ENCODE results near the gene SRRD. TPM values are rescaled to one million over a fixed set of nuclear protein-coding genes. Genes with fewer than 3 reads are reported as not detected.

The SRRD gene
- total RNA-seq, 4 donors from 2014 or later, result 11.4 to 27.3 (median 13.6) TPM

DNA sequence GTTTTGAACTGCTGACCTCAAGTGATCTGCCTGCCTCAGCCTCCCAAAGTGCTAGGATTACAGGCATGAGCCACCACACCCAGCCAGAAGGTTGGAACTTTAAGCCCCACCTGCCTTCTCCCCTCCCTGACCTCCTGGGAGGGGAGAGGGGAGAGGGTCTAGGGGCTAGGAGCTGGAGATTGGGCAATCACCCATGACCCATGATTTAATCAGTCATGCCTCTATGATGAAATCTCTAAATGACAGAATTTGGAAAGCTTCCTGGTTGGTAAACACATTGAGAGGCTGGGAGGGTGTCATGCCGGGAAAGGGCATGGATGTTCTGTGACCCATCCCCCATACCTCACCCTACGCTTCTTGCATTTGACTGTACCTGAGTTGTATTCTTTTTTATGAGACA is 45.7 kb downstream of the SRRD start:
- no peak for TF ChIP-seq POLR2A (IDR thresholded peaks at IDR 0.05)
- TF ChIP-seq, protein P1, sequence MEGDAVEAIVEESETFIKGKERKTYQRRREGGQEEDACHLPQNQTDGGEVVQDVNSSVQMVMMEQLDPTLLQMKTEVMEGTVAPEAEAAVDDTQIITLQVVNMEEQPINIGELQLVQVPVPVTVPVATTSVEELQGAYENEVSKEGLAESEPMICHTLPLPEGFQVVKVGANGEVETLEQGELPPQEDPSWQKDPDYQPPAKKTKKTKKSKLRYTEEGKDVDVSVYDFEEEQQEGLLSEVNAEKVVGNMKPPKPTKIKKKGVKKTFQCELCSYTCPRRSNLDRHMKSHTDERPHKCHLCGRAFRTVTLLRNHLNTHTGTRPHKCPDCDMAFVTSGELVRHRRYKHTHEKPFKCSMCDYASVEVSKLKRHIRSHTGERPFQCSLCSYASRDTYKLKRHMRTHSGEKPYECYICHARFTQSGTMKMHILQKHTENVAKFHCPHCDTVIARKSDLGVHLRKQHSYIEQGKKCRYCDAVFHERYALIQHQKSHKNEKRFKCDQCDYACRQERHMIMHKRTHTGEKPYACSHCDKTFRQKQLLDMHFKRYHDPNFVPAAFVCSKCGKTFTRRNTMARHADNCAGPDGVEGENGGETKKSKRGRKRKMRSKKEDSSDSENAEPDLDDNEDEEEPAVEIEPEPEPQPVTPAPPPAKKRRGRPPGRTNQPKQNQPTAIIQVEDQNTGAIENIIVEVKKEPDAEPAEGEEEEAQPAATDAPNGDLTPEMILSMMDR (IDR thresholded peaks at IDR 0.05), result no peak
- H3K27me3 ChIP-seq, result no peaks in the 10 kb centered on the region
- H3K9me3 ChIP-seq, result no peaks in the 10 kb centered on the region
- H3K27ac ChIP-seq, result peak overlapping the region in 2 of 4 donors; percentile 29 to 34
- intact Hi-C loops (cut with DNase I), result no loop called here
- peaks cover 0 to 29% (median 13%) of the 10 kb centered on the region in 3 donors for H3K4me1 ChIP-seq
- WGBS, 2 donors, result 19 to 25% methylated on average over 2 of the region's 2 CpGs
- H3K4me3 ChIP-seq, result no peak overlapping the region
- DNase-seq, result no peak
- H3K36me3 ChIP-seq, result peaks cover 8 to 77% (median 9%) of the 10 kb centered on the region in 3 donors

DNA sequence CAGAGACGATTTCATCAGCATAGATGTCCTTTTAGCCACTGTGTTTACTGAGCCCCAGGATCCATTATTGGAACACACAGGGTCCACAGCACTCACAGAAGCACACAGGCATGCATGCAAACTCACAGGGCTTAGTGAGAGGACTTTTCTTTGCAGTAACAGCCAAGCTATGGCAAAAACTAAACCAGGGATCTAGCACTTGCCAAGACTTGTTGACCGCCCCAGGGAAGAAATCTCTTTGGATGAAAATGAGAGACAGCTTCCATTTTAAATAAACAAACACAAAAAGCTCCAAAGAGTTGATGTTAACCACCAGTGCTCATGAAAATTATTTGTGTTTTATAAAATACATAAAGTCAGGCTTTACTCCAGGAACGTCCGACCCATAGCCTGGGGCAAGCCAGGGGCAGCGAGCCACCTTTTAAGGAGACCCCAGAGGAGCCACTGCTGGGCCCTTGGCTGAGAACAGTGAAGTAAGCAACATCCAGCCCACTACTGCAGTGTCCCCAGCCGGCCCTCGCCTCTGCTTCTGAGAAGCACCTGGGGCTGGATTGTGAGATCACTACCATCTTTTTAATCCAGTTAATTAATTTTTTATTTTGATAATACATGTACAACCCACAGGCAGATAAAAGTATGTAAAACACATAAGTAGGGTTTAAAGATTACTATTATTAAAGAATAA is 50.6 kb downstream of the SRRD start:
- intact Hi-C loops (cut with DNase I), result no loop called here
- H3K4me3 ChIP-seq, result no peak overlapping the region
- H3K4me1 ChIP-seq, result peaks cover 0 to 50% (median 26%) of the 10 kb centered on the region in 3 donors
- H3K36me3 ChIP-seq, result peaks cover 0 to 72% (median 8%) of the 10 kb centered on the region in 3 donors
- H3K27me3 ChIP-seq, result no peaks in the 10 kb centered on the region
- H3K9me3 ChIP-seq, result no peaks in the 10 kb centered on the region
- WGBS, 2 donors, result 27 to 47% methylated on average over 7 of the region's 7 CpGs
- TF ChIP-seq POLR2A (IDR thresholded peaks at IDR 0.05), result no peak
- TF ChIP-seq, protein P1 (IDR thresholded peaks at IDR 0.05), result no peak
- peak overlapping the region in 3 of 4 donors; percentile 46 to 71 (median 64) for H3K27ac ChIP-seq
- no peak for DNase-seq

- no peaks in the 10 kb centered on the region for H3K27me3 ChIP-seq
- peaks cover 2 to 79% (median 8%) of the 10 kb centered on the region in 3 donors for H3K36me3 ChIP-seq
- no peaks in the 10 kb centered on the region for H3K9me3 ChIP-seq
- peak overlapping the region in 1 of 4 donors; percentile 12 for H3K4me3 ChIP-seq
- DNase-seq, result no peak
- TF ChIP-seq, protein P1 (IDR thresholded peaks at IDR 0.05), result no peak
- no peak for TF ChIP-seq POLR2A (IDR thresholded peaks at IDR 0.05)
- peaks cover 0 to 43% (median 21%) of the 10 kb centered on the region in 3 donors for H3K4me1 ChIP-seq
- intact Hi-C loops (cut with DNase I), result no loop called here
- 47 to 53% methylated on average over 12 to 13 of the region's 13 CpGs for WGBS, 2 donors
- peak overlapping the region in 3 of 4 donors; percentile 28 to 71 (median 64) for H3K27ac ChIP-seq
These were observed 51.4 kb downstream of the SRRD start for GRCh38 chr22:26534874-26535602.

GRCh38 chr22:26535603-26535908 is 51.9 kb downstream of the SRRD start:
- intact Hi-C loops (cut with DNase I), result no loop called here
- no peak for DNase-seq
- no peak overlapping the region for H3K4me3 ChIP-seq
- H3K4me1 ChIP-seq, result peaks cover 0 to 43% (median 21%) of the 10 kb centered on the region in 3 donors
- TF ChIP-seq POLR2A (IDR thresholded peaks at IDR 0.05), result no peak
- TF ChIP-seq, protein P1 (IDR thresholded peaks at IDR 0.05), result no peak
- no peaks in the 10 kb centered on the region for H3K9me3 ChIP-seq
- peaks cover 7 to 81% (median 8%) of the 10 kb centered on the region in 3 donors for H3K36me3 ChIP-seq
- WGBS, 2 donors, result 72 to 100% methylated on average over 1 to 3 of the region's 3 CpGs
- H3K27ac ChIP-seq, result peak overlapping the region in 3 of 4 donors; percentile 28 to 71 (median 64)
- H3K27me3 ChIP-seq, result no peaks in the 10 kb centered on the region

Measured in esophagus squamous epithelium (tissue), 5 donors.